Posterior vena cava (tissue), 2 donors: Measurements from ENCODE around the gene MEIS1. TPM values are rescaled to one million over a fixed set of nuclear protein-coding genes. Genes with fewer than 3 reads are reported as not detected.

Experiments used
- DNase-seq: peaks from one replicate; pipeline ENCODE4 v3.0.0-alpha.2; 2020; ENCODE audit warnings: low spot score
- intact Hi-C, 2 donors: fragments of 100-400 bp; cut with DNase I; formaldehyde crosslinking; loops; one replicate each; pipeline versions ENCODE4 v1.14.1 to v1.14.2; 2022 to 2023
- total RNA-seq, 2 donors: library from RNA; stranded (reverse); fragmentation: NEBNext Ultra II Directional; extraction: Animal tissue kit (Norgen Biotek cat#: 25700); gene quantifications; one replicate each; pipeline ENCODE4 v1.2.1, GENCODE V29; 2021
- donor health status: DM: yes; HTN: yes; CAD: no.
- donor health status: DM: yes; HTN: yes; CAD: no.

MEIS1 gene
- total RNA-seq, 2 donors from 2014 or later, result 63.4 to 96.9 TPM

GRCh38 chr2:66456183-66457041, 21.5 kb downstream of the MEIS1 start:
- DNase-seq, result no peak
- intact Hi-C loops, result no loop called here

GRCh38 chr2:66457545-66457944, 22.6 kb downstream of the MEIS1 start:
- DNase-seq, result no peak
- intact Hi-C loops, result no loop called here

DNA sequence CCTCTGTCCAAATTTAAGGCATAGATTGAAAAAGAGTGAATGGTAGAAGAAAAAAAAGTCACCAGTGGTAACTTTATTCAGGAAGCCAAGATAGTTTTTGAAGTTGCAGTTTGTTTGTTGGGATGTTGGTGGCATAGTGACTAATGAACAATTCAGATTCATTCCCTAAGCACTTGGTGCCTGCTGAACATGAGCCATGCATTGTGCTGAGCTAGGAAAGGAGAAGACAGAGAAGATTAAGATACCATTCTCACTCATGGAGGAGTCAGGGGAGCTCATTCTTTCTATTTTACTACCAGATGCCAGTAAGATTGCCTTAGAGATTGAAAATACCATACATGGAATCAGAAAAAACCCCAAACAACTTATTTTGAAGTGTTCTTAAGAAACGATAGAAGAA, 25.1 kb downstream of the MEIS1 start:
- intact Hi-C loops, result no loop called here

DNA sequence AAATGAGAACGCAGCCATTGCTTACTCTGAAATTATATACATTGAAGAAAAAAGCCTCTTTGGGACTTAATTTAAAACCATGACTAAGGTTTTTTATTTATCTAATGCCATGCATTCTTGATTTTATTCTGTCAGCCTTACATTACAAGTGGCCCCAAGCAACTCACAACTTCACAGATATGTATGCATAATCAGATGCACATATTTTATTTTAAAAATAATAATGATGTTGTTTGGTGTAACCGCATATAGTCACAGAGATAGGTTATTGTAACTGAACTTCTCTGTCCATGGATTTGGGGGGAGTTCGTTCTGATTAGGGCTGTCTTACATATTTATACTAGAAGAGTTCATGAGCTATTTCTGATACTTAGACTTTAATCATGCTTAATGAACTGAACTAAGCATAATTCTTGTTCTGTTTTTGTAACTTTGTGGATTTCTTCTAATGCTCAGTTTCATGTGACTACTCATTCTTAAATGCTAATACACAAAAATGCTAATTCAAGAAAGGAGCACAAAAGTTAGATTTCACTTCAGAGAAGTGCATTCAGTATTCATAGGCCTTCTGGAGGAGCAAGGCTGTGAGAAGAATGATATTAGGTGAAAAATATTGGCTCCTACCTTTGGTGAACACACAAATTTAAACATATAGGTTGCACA, 26.2 kb downstream of the MEIS1 start:
- no peak for DNase-seq
- intact Hi-C loops, result no loop called here

More for the DNA sequence above, 25.1 kb downstream of the MEIS1 start:
- DNase-seq, result no peak

DNA sequence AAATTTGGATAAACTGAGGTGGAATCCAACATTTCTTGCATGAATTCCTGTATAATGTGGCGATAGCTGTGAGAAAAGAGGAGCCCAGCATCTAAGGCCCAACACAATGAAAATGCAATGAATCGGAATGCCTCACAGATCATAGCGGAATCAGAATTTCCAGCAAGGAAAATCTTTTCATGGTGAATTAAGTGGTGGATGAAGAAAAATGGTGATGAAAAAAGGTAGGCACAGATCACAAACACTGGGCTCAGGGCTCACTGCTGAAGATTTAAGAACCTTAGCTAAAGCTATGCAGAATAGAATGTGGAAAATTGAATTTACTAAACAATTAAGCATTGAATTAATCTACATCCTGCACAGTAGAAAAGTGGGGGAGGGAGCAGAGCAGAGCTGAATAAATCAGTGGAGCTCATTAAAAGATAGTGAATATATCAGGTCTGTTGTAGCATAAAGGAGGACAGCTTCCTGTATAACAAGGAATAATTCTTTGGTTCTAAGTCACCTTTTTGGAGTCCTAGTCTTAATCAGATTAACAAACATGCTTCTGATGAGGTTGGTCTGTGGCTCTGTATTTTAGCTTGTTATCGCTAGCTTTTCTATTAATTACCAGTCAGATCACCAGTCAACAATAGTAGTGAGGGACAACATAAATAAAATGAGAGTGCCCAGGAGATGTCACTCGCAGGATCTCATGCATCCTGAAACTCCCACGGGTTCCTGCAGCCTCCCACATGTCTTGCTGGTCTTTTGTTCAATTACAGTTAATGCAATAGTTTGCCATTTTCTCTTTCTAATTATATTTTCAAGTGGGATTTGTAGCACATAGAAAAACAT, 27.0 kb downstream of the MEIS1 start:
- intact Hi-C loops, result no loop called here
- DNase-seq, result no peak

GRCh38 chr2:66462501-66462825, 27.5 kb downstream of the MEIS1 start:
- DNase-seq, result no peak
- intact Hi-C loops, result no loop called here

DNA sequence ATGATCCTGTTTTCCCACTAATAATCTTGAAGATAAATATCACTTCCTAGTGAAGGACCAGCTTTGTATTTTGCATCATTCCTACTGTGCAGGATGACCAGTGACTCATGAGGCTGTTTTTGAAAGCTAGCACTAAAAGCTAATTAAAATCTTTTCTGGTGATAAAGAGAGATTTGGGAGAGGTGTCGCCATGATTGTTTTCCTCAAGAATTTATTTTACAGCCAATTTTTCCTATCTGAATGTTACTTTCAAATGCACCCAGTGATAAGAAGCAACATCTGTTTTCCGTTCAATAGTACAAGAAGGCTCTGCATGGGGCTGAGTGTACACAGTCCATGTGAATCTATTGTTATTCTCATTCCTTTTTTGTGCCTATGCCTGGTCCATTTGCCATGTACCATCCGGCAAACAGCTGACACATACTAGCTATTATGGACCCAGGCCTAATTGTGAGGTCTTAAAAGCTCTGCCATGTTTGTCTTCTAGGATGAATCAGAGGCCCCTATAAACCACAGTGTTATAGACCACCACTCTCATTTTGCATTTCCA, 28.4 kb downstream of the MEIS1 start:
- intact Hi-C loops, result no loop called here
- no peak for DNase-seq

DNA sequence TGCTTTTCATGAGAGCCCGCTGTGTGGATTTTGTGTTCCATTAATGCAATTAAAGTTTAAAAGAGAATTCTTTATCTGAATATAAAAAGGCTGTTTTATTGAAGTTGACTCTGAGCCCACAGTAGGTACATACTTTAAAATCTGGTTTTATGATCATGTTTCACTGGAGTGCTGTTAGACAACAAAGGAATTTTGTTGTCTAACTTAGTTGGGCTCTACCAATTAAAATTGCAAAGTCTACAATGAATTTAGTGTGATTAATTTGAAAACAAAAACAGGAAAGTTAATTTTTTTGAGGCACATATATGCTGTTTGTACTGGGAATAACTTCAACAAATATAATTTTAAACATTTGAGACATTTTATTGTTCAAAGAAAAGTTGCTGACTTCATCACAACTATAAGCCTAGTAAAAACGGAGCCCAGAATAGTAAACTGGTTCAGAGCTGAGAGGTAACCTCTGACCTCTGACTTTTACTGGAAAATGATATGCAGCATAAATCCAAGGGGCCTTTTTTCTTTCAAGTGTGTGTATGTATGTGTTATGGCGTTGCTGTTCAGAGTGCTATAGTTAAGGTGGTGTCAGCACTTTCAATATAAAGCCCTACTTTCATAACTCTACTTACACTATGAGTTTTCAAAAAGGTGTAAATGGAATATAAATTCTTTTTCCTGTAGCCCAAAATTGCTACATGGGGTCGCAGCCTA, 30.2 kb downstream of the MEIS1 start:
- DNase-seq, result no peak
- intact Hi-C loops, result no loop called here

DNA sequence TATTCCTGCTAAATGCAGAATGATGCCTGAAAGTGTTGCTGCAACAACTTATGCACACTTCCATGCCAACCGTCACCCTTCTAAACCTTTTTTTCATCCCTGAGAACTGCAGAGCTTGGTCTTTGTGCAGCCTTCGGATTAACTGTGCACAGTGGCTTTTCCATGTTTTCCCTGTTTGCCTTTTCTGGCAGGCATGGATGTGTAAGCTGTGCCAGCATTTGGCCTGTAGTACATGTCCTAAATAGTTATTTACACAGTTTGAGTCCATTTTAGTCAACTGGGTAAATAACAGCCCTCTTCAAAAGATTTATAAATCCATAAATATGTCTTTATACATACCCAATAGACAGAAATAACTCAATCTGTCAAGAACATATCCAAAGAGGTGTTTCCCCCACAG, 31.5 kb downstream of the MEIS1 start:
- DNase-seq, result no peak
- intact Hi-C loops, result no loop called here

DNA sequence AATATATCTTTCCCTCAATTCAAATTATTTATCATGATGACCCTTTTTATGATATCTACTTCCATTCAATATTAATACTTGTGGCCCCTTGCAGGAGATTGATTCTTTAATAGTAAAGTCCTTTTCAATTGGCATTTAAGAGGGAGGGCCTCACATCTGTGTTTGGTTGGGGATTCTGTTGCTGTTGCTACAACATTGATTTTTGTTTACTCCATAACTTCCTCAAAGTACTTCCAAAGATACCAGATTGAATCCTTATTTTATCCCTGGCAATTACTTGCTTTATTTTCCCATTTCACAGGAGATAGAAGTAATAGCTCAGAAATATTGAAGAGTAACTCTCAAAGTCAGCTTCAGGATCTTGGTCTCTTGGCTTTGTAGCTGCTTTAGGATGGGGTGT, 32.8 kb downstream of the MEIS1 start:
- intact Hi-C loops, result no loop called here
- no peak for DNase-seq

DNA sequence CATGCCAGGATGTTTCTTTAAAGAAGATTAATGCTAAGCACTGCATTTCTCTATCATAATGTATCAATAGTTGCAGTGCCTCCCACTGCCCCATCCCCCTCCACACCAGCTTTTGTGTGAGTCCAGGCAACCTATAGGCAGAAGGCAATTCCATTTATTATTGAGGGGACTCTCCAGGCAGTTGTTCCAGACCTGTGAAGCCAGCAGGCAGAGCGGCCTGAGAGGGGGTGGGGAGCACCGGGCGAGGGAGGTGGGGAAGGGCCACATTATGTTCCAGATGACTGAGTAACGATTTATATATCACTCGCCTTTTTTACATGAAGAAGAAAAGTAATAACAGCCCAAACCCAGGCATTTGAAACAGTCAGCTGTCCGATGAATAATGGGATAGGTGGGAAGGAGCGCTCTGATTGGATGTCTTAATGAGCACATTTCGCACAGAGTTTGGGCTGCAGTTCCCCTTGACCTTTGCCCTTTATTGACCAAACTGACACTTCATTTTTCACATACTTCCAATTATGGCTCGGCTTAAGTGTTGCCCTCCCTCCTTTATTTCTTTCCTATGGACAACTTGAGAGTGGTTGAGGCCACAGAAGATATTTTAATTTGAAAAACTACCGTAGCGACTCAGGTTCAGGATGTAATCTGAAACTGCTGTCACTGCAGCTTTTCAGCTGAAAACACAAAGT, 34.4 kb downstream of the MEIS1 start:
- DNase-seq, result no peak
- intact Hi-C loops, result no loop called here

DNA sequence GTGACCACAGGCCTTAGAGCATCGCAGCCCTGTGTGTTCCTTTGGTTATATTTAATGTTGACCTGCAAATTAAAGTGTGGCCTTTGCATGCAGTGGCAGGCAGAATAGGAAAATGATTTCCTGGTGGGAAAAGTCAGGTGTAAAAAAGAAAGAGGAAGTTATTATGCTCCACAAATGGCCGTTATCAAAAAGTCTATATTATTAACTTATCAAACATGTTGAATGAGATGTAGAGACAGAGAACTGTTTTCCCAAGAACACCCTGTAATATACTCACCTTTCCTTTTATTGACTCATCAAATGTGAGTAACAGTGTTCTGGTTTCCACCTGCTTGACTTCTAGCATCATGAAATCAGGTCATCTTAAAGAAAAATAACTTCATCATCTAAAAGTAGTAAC, 35.3 kb downstream of the MEIS1 start:
- intact Hi-C loops, result no loop called here
- DNase-seq, result no peak

GRCh38 chr2:66472225-66472843, 37.4 kb downstream of the MEIS1 start:
- DNase-seq, result no peak
- intact Hi-C loops, result no loop called here

GRCh38 chr2:66477135-66477842, 42.4 kb downstream of the MEIS1 start:
- intact Hi-C loops, result no loop called here
- DNase-seq, result no peak

DNA sequence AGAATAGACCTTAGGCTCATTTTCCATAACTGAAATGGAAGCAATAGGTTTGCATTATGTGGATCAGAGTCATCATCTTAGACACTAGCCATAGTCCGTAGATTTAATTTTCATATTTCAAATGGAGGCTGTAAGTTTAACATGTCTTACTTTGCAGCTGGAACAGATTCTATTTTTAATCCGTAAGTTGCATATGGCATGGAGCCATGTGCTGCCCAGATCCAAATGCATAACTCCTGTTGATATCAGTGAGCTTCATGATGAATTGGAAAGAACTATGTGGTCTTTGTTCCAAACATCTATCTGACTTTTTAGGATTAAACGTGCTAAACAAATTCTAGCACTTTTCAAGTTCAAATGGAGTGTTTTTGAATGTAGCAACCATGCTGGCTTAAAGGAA, 43.4 kb downstream of the MEIS1 start:
- DNase-seq, result no peak
- intact Hi-C loops, result no loop called here

- DNase-seq, result no peak
- intact Hi-C loops, result no loop called here
Observed at GRCh38 chr2:66478731-66479316, 43.9 kb downstream of the MEIS1 start.

DNA sequence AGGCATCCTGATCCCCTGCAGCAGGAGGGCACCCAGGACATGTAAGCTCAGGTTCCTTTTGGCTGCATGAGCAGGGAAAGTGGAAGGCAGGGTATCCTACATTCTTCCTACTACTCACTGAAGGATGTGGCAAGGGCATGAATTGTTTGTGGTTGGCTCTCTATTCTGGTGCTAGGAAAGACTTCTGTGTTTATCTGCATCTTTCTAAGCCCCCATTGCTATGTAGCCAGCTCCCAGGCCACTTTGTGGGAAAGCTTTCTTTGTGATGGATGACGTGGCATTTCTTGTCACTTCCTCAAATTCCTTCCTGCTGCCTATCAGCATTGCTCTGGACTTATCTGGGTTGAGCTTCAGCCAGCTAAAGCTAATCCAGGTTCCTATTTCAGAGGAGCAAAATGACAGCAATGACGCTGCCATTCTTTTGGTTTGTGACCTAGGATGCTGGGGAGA, 46.2 kb downstream of the MEIS1 start:
- intact Hi-C loops, result no loop called here
- no peak for DNase-seq
